ENCODE data around the gene TMEM145.

TMEM145 gene

GRCh38 chr19:42277821-42278451 is 35.2 kb upstream of the TMEM145 start:
- Histone ChIP-seq H3K9ac (ENCODE audit: low read length) (no peak overlapping the region; the same call in 1 of the 2 replicates), H3K9me2 (ENCODE audit: low read depth, low read length) (no peaks in the 10 kb centered on the region), H3F3A (ENCODE audit: insufficient read depth, low read length) (peaks cover 8% of the 10 kb centered on the region; the same call in 1 of the 2 replicates), H3K36me3 (ENCODE audit: insufficient read depth, low read length) (peaks cover 4% of the 10 kb centered on the region; the same call in 1 of the 2 replicates), H3K4me1 (ENCODE audit: insufficient read depth, low read length, severe bottlenecking) (peaks cover 33% of the 10 kb centered on the region), H3K4me2 (ENCODE audit: low read length) (no peak overlapping the region), H3K79me2 (ENCODE audit: insufficient read depth, low read length) (no peaks in the 10 kb centered on the region), H3K27me3 (ENCODE audit: insufficient read depth, low read length) (no peaks in the 10 kb centered on the region), H3K27ac (ENCODE audit: low read depth, low read length, poor library complexity, severe bottlenecking) (no peak overlapping the region), H4K20me1 (ENCODE audit: insufficient read depth, low read length) (no peaks in the 10 kb centered on the region), H3K4me3 (ENCODE audit: low read depth, low read length, poor library complexity, severe bottlenecking) (no peak overlapping the region), H2AFZ (ENCODE audit: low read length) (no peak overlapping the region), H3K9me3 (ENCODE audit: low read length) (no peaks in the 10 kb centered on the region)
- no peak for TF ChIP-seq EZH2 (IDR thresholded peaks at IDR 0.05; ENCODE audit: borderline replicate concordance, low read length)
- no peak for TF ChIP-seq CTCF (IDR thresholded peaks at IDR 0.05; ENCODE audit: low read length)

- no peak overlapping the region; the same call in 1 of the 2 replicates for H3K9ac ChIP-seq (ENCODE audit: low read length)
- H3K36me3 ChIP-seq (ENCODE audit: insufficient read depth, low read length): peaks cover 4% of the 10 kb centered on the region; the same call in 1 of the 2 replicates
- no peaks in the 10 kb centered on the region for H3K79me2 ChIP-seq (ENCODE audit: insufficient read depth, low read length)
- H3F3A ChIP-seq (ENCODE audit: insufficient read depth, low read length): peaks cover 12% of the 10 kb centered on the region; the same call in 1 of the 2 replicates
- H3K4me2 ChIP-seq (ENCODE audit: low read length): peak overlapping the region; percentile 71; the same call in 1 of the 2 replicates
- no peak overlapping the region for H3K27ac ChIP-seq (ENCODE audit: low read depth, low read length, poor library complexity, severe bottlenecking)
- no peak for TF ChIP-seq CTCF (IDR thresholded peaks at IDR 0.05; ENCODE audit: low read length)
- peaks cover 39% of the 10 kb centered on the region for H3K4me1 ChIP-seq (ENCODE audit: insufficient read depth, low read length, severe bottlenecking)
- H2AFZ ChIP-seq (ENCODE audit: low read length): no peak overlapping the region
- H3K9me3 ChIP-seq (ENCODE audit: low read length): no peaks in the 10 kb centered on the region
- H3K9me2 ChIP-seq (ENCODE audit: low read depth, low read length): no peaks in the 10 kb centered on the region
- no peaks in the 10 kb centered on the region for H4K20me1 ChIP-seq (ENCODE audit: insufficient read depth, low read length)
- no peak overlapping the region for H3K4me3 ChIP-seq (ENCODE audit: low read depth, low read length, poor library complexity, severe bottlenecking)
- no peaks in the 10 kb centered on the region for H3K27me3 ChIP-seq (ENCODE audit: insufficient read depth, low read length)
These were observed 34.5 kb upstream of the TMEM145 start for GRCh38 chr19:42278452-42279154.

- Histone ChIP-seq H3K79me2 (ENCODE audit: insufficient read depth, low read length) (no peaks in the 10 kb centered on the region), H4K20me1 (ENCODE audit: insufficient read depth, low read length) (no peaks in the 10 kb centered on the region)
These were observed 33.8 kb upstream of the TMEM145 start for GRCh38 chr19:42279155-42279901.

More at GRCh38 chr19:42279155-42279901, 33.8 kb upstream of the TMEM145 start:
- H3K4me3 ChIP-seq (ENCODE audit: low read depth, low read length, poor library complexity, severe bottlenecking): peak overlapping the region; percentile 73
- peak overlapping the region; percentile 92 for H3K27ac ChIP-seq (ENCODE audit: low read depth, low read length, poor library complexity, severe bottlenecking)
- H3K9me2 ChIP-seq (ENCODE audit: low read depth, low read length): no peaks in the 10 kb centered on the region
- no peak overlapping the region for H2AFZ ChIP-seq (ENCODE audit: low read length)
- H3K4me2 ChIP-seq (ENCODE audit: low read length): peak overlapping the region; percentile 71
- no peak for TF ChIP-seq EZH2 (IDR thresholded peaks at IDR 0.05; ENCODE audit: borderline replicate concordance, low read length)
- no peak for TF ChIP-seq CTCF (IDR thresholded peaks at IDR 0.05; ENCODE audit: low read length)
- no peaks in the 10 kb centered on the region for H3K9me3 ChIP-seq (ENCODE audit: low read length)
- no peaks in the 10 kb centered on the region for H3K27me3 ChIP-seq (ENCODE audit: insufficient read depth, low read length)
- peaks cover 3% of the 10 kb centered on the region; the same call in 1 of the 2 replicates for H3K36me3 ChIP-seq (ENCODE audit: insufficient read depth, low read length)
- peak overlapping the region; percentile 88 for H3K9ac ChIP-seq (ENCODE audit: low read length)
- H3F3A ChIP-seq (ENCODE audit: insufficient read depth, low read length): peaks cover 12% of the 10 kb centered on the region; the same call in 1 of the 2 replicates
- H3K4me1 ChIP-seq (ENCODE audit: insufficient read depth, low read length, severe bottlenecking): peaks cover 39% of the 10 kb centered on the region

Measured in OCI-LY1 (cell line).